Measurements from ENCODE around the gene PDE1C. TPM values are rescaled to one million over a fixed set of nuclear protein-coding genes. Genes with fewer than 3 reads are reported as not detected.

Gene PDE1C
- total and polyA plus RNA-seq, 2 donors (not counting 1 experiment from before 2014, with no cell fraction given), result 16.6 to 27.6 TPM

GRCh38 chr7:32037650-32038198, 32.5 kb downstream of the PDE1C start:
- no peaks in the 10 kb centered on the region for H3K79me2 ChIP-seq (ENCODE audit: control insufficient read depth, insufficient read depth, low read length)
- no peaks in the 10 kb centered on the region for H4K20me1 ChIP-seq (ENCODE audit: control insufficient read depth, extremely low read depth, insufficient read depth, low read length)
- TF ChIP-seq EZH2 (IDR thresholded peaks at IDR 0.05; ENCODE audit: low read length, missing control alignments) (no peak), CTCF (conservative IDR thresholded peaks at IDR 0.05 in 1 of 2, IDR thresholded peaks at IDR 0.05 in 1 of 2; ENCODE audit: low read depth in 1 of 2, low read length in 2 of 2) (no peak)
- H3K4me3 ChIP-seq (replicated peaks in 1 of 4; ENCODE audit: control extremely low read depth in 1 of 4, insufficient read depth in 1 of 4, low read depth in 3 of 4, low read length in 4 of 4), result no peak overlapping the region
- no peaks in the 10 kb centered on the region for H3K36me3 ChIP-seq (ENCODE audit: control insufficient read depth, insufficient read depth, low read length)
- H3K4me1 ChIP-seq (ENCODE audit: control insufficient read depth, extremely low read depth, insufficient read depth, low read length), result no peaks in the 10 kb centered on the region
- no peak overlapping the region for H2AFZ ChIP-seq (ENCODE audit: low read length)
- H3K9me3 ChIP-seq (ENCODE audit: control insufficient read depth, insufficient read depth, low read depth, low read length), result no peaks in the 10 kb centered on the region
- no peak overlapping the region for H3K4me2 ChIP-seq (ENCODE audit: extremely low read depth, insufficient read depth, low read length)
- no peak for DNase-seq (ENCODE audit: low read depth in 2 of 2)
- H3K9ac ChIP-seq (ENCODE audit: insufficient read depth, low read length), result no peak overlapping the region
- no peaks in the 10 kb centered on the region for H3K27me3 ChIP-seq (ENCODE audit: control insufficient read depth, insufficient read depth, low read length)
- no peak overlapping the region for H3K27ac ChIP-seq (ENCODE audit: insufficient read depth, low read length)

GRCh38 chr7:32036557-32036956, 33.6 kb downstream of the PDE1C start:
- Histone ChIP-seq H3K27ac (ENCODE audit: insufficient read depth, low read length) (no peak overlapping the region), H3K79me2 (ENCODE audit: control insufficient read depth, insufficient read depth, low read length) (no peaks in the 10 kb centered on the region), H4K20me1 (ENCODE audit: control insufficient read depth, extremely low read depth, insufficient read depth, low read length) (no peaks in the 10 kb centered on the region), H3K4me1 (ENCODE audit: control insufficient read depth, extremely low read depth, insufficient read depth, low read length) (no peaks in the 10 kb centered on the region), H3K4me2 (ENCODE audit: extremely low read depth, insufficient read depth, low read length) (no peak overlapping the region), H3K9me3 (ENCODE audit: control insufficient read depth, insufficient read depth, low read depth, low read length) (no peaks in the 10 kb centered on the region), H2AFZ (ENCODE audit: low read length) (no peak overlapping the region), H3K36me3 (ENCODE audit: control insufficient read depth, insufficient read depth, low read length) (no peaks in the 10 kb centered on the region), H3K4me3 (replicated peaks in 1 of 4; ENCODE audit: control extremely low read depth in 1 of 4, insufficient read depth in 1 of 4, low read depth in 3 of 4, low read length in 4 of 4) (no peak overlapping the region), H3K9ac (ENCODE audit: insufficient read depth, low read length) (no peak overlapping the region), H3K27me3 (ENCODE audit: control insufficient read depth, insufficient read depth, low read length) (no peaks in the 10 kb centered on the region)
- TF ChIP-seq EZH2 (IDR thresholded peaks at IDR 0.05; ENCODE audit: low read length, missing control alignments), result no peak
- TF ChIP-seq CTCF (conservative IDR thresholded peaks at IDR 0.05 in 1 of 2, IDR thresholded peaks at IDR 0.05 in 1 of 2; ENCODE audit: low read depth in 1 of 2, low read length in 2 of 2), result no peak
- DNase-seq (ENCODE audit: low read depth in 2 of 2), result peak; percentile 28 to 78

GRCh38 chr7:32034052-32034451, 36.2 kb downstream of the PDE1C start:
- Histone ChIP-seq H3K27me3 (ENCODE audit: control insufficient read depth, insufficient read depth, low read length) (no peaks in the 10 kb centered on the region), H3K9me3 (ENCODE audit: control insufficient read depth, insufficient read depth, low read depth, low read length) (no peaks in the 10 kb centered on the region), H3K79me2 (ENCODE audit: control insufficient read depth, insufficient read depth, low read length) (no peaks in the 10 kb centered on the region), H3K4me2 (ENCODE audit: extremely low read depth, insufficient read depth, low read length) (no peak overlapping the region), H2AFZ (ENCODE audit: low read length) (no peak overlapping the region), H3K36me3 (ENCODE audit: control insufficient read depth, insufficient read depth, low read length) (no peaks in the 10 kb centered on the region), H3K4me1 (ENCODE audit: control insufficient read depth, extremely low read depth, insufficient read depth, low read length) (no peaks in the 10 kb centered on the region), H4K20me1 (ENCODE audit: control insufficient read depth, extremely low read depth, insufficient read depth, low read length) (no peaks in the 10 kb centered on the region), H3K4me3 (replicated peaks in 1 of 4; ENCODE audit: control extremely low read depth in 1 of 4, insufficient read depth in 1 of 4, low read depth in 3 of 4, low read length in 4 of 4) (no peak overlapping the region), H3K9ac (ENCODE audit: insufficient read depth, low read length) (no peak overlapping the region), H3K27ac (ENCODE audit: insufficient read depth, low read length) (no peak overlapping the region)
- no peak for DNase-seq (ENCODE audit: low read depth in 2 of 2)
- no peak for TF ChIP-seq CTCF (conservative IDR thresholded peaks at IDR 0.05 in 1 of 2, IDR thresholded peaks at IDR 0.05 in 1 of 2; ENCODE audit: low read depth in 1 of 2, low read length in 2 of 2)
- TF ChIP-seq EZH2 (IDR thresholded peaks at IDR 0.05; ENCODE audit: low read length, missing control alignments), result no peak
